GM21723 (cell line): ENCODE data around the gene C2orf76.

Experiments
- ATAC-seq: cut with Tn5 transposase; IDR thresholded peaks from one replicate; pipeline ENCODE4 v1.9.1; 2021; ENCODE audit warnings: mild to moderate bottlenecking, moderate library complexity; ENCODE audit not compliant: unreplicated experiment

Gene C2orf76

GRCh38 chr2:119338826-119339561 lies 27.6 kb downstream of the C2orf76 start:
- peak; percentile 100 for ATAC-seq

DNA sequence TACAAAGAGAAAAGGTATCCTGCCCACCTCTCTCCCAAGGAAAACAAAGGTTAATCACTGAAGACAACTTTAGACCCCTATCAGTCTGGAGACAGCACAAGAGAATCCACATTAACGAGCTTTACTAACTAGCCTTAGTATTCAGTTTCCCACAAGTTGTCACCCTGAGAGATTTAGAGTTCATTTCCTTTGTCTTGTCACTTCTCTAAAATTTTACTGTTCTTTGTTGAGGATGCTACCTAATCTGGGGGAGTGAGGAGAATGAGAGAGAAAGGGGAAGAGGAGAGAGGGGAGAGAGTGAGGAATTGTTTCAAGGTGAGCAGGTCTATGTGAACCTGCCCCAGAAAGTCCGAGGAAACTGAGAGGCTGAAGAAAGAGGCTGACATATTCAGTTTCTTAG lies 28.4 kb downstream of the C2orf76 start:
- ATAC-seq = no peak

DNA sequence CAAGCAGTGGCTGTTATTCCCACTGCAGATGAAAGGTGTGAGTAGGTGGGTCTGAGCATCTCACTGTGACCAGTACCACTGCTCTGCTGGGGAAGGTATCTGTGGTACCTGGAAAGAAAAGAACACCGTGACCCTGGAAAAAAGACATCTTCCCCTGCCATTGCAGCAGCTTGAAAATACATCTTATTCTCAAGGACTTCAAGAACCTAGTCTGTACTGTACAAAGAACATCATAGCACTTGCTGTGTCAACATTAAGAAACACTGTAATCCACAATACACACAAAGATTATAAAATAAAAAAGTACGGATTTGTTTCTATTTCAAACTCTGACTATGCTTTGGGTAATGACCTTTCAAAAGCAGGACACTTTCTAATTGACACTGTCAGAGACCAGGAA lies 28.9 kb downstream of the C2orf76 start:
- ATAC-seq = no peak

- ATAC-seq = no peak
These were observed 32.8 kb downstream of the C2orf76 start for GRCh38 chr2:119333833-119334232.

DNA sequence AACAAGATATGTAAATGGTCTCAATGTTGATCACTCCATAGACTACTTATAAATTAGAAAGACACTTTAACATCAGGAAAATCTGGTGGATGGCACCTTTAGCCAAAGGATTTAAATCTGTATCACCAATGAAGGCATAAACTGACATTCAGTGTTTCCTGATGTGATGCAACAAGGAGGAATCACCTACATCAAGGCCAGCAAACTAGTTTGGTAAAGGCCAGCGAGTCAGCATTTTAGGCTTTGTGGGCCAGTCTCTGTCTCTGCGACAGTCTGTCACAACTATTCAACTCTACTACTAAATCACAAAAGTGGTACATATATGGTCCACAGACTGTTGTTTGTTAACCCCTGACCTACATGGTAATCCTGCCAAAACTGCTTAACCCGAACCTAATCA lies 33.3 kb downstream of the C2orf76 start:
- no peak for ATAC-seq

GRCh38 chr2:119332953-119333352 lies 33.7 kb downstream of the C2orf76 start:
- ATAC-seq = no peak

- ATAC-seq = no peak
These were observed 39.2 kb downstream of the C2orf76 start for GRCh38 chr2:119327431-119327830.

- ATAC-seq = no peak
These were observed 39.7 kb downstream of the C2orf76 start for GRCh38 chr2:119326938-119327337.

GRCh38 chr2:119324685-119325270 lies 41.9 kb downstream of the C2orf76 start:
- no peak for ATAC-seq

DNA sequence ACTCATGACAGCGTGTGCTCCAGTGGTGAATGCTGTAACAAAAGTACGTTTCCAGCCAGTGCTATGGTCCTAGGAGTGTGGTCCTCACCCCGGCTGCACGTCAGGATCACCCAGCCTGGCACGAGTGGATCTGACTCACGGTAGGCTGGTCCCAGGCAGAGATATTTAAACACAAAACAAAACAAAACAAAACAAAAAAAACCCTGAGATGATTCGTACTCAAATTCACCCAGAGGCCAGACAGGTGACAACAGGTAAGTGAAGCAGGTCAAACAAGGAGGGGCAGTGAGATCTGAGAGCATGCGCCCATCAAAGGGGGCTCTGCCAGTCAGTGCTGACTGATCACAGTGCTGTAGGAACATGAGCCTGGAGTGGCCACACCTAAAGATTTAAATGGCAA lies 43.2 kb downstream of the C2orf76 start:
- no peak for ATAC-seq

- ATAC-seq = no peak
These were observed 47.0 kb downstream of the C2orf76 start for GRCh38 chr2:119319593-119319992.

DNA sequence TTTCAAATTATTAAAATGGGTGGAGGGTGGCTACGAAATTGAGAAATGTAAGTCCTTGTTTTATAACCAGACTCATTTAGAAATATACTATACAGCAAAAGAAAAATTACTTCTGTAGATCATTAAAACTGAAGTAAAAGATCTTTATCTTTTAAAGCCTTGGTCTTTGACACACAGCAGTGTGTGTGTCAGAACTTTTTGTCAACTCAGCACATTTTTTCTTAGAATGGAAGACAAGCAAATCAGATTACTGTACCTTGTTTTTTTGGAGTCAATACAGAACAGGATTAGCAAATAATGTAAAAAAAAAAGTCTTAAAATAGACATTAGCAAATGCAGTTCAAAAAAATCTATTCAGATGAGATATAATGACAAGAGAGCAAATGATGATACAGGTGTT lies 49.1 kb downstream of the C2orf76 start:
- no peak for ATAC-seq

DNA sequence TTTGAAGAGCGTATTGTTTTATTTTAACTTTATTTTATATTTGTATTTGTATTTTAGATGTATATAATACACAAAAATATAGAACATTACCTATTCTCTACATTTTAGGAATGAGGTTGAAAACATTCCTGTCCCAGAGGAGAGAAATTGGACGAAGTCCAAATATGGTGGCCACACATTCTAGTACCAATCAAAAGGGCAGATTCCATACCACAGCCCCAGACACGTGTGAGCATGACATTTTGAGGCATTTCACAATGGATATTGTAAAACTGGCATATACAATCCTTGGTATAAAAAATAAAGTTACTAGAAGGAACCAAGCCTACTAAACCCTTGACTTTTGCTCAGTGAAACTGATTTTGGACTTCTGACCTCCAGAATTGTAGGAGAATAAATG lies 50.6 kb downstream of the C2orf76 start:
- ATAC-seq = no peak

GRCh38 chr2:119315241-119315925 lies 51.3 kb downstream of the C2orf76 start:
- ATAC-seq = no peak

- no peak for ATAC-seq
These were observed 54.8 kb downstream of the C2orf76 start for GRCh38 chr2:119311831-119312230.

DNA sequence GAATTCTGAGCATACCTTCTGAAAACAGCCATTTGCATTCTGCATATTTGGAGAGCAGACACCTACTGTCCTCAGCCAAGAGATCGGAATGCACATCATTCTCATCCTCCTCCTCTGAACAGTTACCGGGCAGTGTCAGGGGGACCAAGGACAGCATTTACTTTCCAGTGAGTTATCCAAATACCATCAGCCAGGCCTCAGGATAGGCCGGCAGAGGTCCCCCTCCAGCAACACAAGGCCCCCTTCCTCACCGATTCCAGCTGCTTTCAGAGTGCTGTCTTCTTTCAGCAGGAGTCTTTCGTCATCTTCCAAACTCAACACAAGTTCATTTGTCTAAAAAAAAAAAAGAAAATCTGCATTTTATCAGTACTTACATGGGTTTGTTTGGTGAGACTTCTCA lies 55.3 kb downstream of the C2orf76 start:
- no peak for ATAC-seq

GRCh38 chr2:119308793-119309330 lies 57.8 kb downstream of the C2orf76 start:
- ATAC-seq = no peak

DNA sequence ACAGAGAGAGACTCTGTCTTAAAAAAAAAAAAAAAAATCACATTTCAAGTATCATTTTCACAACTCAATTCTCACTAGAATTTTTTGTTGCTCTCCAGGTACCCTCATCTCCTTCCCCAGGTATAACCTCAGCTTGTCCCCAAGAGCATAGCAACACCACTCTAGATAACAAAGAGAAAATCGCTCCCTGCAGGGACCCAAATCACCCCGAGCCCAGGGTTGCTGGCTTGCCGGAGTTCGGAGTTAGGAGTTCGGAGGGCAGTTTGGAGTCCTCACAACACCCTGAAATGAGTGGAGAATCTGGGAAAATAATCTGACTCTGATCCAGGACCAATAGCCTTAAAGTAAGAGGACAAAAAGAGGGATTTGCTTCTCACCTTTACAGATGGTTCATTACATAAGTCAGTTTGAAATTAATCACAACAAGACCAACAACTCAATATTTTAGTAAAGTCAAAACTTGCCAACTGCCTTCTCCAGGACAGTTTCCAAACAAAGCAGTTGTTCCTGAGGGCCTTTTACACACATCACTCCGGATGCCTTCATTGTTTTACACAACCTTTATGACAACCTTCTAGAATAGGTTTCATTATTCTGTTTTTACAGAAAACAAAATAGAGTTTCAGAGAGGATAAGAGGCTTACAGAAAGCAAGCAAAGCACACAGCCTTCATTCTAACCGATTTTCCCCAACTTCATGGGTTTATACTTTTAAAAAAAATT lies 59.1 kb downstream of the C2orf76 start:
- no peak for ATAC-seq

- ATAC-seq = no peak
These were observed 60.4 kb downstream of the C2orf76 start for GRCh38 chr2:119306196-119306590.

GRCh38 chr2:119305497-119306195 lies 61.0 kb downstream of the C2orf76 start:
- ATAC-seq = no peak

GRCh38 chr2:119304847-119305246 lies 61.8 kb downstream of the C2orf76 start:
- no peak for ATAC-seq
